Osteoblast (primary cell): ENCODE results near the gene CCBE1. TPM values are rescaled to one million over a fixed set of nuclear protein-coding genes. Genes with fewer than 3 reads are reported as not detected.

ENCODE experiments used
- DNase-seq: peaks from one replicate; pipeline ENCODE4 v3.0.0; 2011; ENCODE audit warnings: low spot score, mixed read lengths; ENCODE audit not compliant: insufficient read length; ENCODE audit errors: missing footprints
- H2AFZ ChIP-seq: 2 replicates; pipeline ENCODE4 v1.6.0; 2011; ENCODE audit warnings: mild to moderate bottlenecking, low read length
- H3K27ac ChIP-seq: 2 replicates; pipeline ENCODE4 v1.5.1; 2011; ENCODE audit warnings: mild to moderate bottlenecking, low read depth, low read length, moderate library complexity
- H3K27me3 ChIP-seq: 2 replicates; pipeline ENCODE4 v1.6.0; 2012; ENCODE audit warnings: mild to moderate bottlenecking, control low read depth, inconsistent platforms, low read length, moderate library complexity; ENCODE audit not compliant: insufficient read depth
- H3K36me3 ChIP-seq: 2 replicates; pipeline ENCODE4 v1.5.1; 2011; ENCODE audit warnings: mild to moderate bottlenecking, low read length, control low read depth, moderate library complexity; ENCODE audit not compliant: insufficient read depth
- H3K4me1 ChIP-seq: 2 replicates; pipeline ENCODE4 v1.5.1; 2011; ENCODE audit warnings: mild to moderate bottlenecking, low read length, control low read depth, moderate library complexity; ENCODE audit not compliant: insufficient read depth
- H3K4me2 ChIP-seq: 2 replicates; pipeline ENCODE4 v1.6.0; 2011; ENCODE audit warnings: mild to moderate bottlenecking, low read length; ENCODE audit not compliant: insufficient read depth
- H3K4me3 ChIP-seq: fragments of 200-600 bp; sonication (generic); 3 replicates; pipeline ENCODE4 v1.5.1; 2012; ENCODE audit warnings: mild to moderate bottlenecking, low read length, inconsistent platforms; ENCODE audit not compliant: insufficient read depth
- H3K79me2 ChIP-seq: 2 replicates; pipeline ENCODE4 v1.6.0; 2012; ENCODE audit warnings: mild to moderate bottlenecking, low read length, control low read depth, inconsistent platforms; ENCODE audit not compliant: insufficient read depth
- H3K9me3 ChIP-seq: 2 replicates; pipeline ENCODE4 v1.5.1; 2011; ENCODE audit warnings: low read depth, low read length, control low read depth
- H4K20me1 ChIP-seq: 2 replicates; pipeline ENCODE4 v1.6.0; 2012; ENCODE audit warnings: mild to moderate bottlenecking, low read length, control low read depth; ENCODE audit not compliant: insufficient read depth
- total RNA-seq: library from RNA; depleted of rRNA; stranded (reverse); fragments of >200 nt; gene quantifications from 2 replicates; pipeline ENCODE4 v1.2.3, GENCODE V29; 2012
- TF ChIP-seq, protein P1 (sequence below): IDR thresholded peaks from 2 replicates; pipeline ENCODE4 v1.5.1; 2011; ENCODE audit warnings: mild to moderate bottlenecking, low read depth, low read length, moderate library complexity; ENCODE audit errors: extremely low read depth

The CCBE1 gene
- total RNA-seq, 1 donor, result 51.4 TPM

GRCh38 chr18:59455728-59456276 lies 241.4 kb downstream of the CCBE1 start:
- DNase-seq, result no peak
- Histone ChIP-seq H3K27me3 (no peaks in the 10 kb centered on the region), H2AFZ (no peak overlapping the region), H3K4me2 (no peak overlapping the region), H3K9me3 (no peaks in the 10 kb centered on the region), H3K4me1 (peaks cover 5% of the 10 kb centered on the region), H4K20me1 (no peaks in the 10 kb centered on the region), H3K36me3 (peaks cover 24% of the 10 kb centered on the region), H3K27ac (no peak overlapping the region), H3K4me3 (no peak overlapping the region), H3K79me2 (no peaks in the 10 kb centered on the region)
- TF ChIP-seq, protein P1, sequence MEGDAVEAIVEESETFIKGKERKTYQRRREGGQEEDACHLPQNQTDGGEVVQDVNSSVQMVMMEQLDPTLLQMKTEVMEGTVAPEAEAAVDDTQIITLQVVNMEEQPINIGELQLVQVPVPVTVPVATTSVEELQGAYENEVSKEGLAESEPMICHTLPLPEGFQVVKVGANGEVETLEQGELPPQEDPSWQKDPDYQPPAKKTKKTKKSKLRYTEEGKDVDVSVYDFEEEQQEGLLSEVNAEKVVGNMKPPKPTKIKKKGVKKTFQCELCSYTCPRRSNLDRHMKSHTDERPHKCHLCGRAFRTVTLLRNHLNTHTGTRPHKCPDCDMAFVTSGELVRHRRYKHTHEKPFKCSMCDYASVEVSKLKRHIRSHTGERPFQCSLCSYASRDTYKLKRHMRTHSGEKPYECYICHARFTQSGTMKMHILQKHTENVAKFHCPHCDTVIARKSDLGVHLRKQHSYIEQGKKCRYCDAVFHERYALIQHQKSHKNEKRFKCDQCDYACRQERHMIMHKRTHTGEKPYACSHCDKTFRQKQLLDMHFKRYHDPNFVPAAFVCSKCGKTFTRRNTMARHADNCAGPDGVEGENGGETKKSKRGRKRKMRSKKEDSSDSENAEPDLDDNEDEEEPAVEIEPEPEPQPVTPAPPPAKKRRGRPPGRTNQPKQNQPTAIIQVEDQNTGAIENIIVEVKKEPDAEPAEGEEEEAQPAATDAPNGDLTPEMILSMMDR, result no peak

GRCh38 chr18:59454909-59455727 lies 242.1 kb downstream of the CCBE1 start:
- TF ChIP-seq, protein P1, result no peak
- Histone ChIP-seq H4K20me1 (no peaks in the 10 kb centered on the region), H3K79me2 (no peaks in the 10 kb centered on the region), H3K4me2 (no peak overlapping the region), H2AFZ (no peak overlapping the region), H3K4me3 (no peak overlapping the region), H3K9me3 (no peaks in the 10 kb centered on the region), H3K36me3 (peaks cover 24% of the 10 kb centered on the region), H3K27ac (no peak overlapping the region), H3K27me3 (no peaks in the 10 kb centered on the region), H3K4me1 (peaks cover 5% of the 10 kb centered on the region)
- no peak for DNase-seq

DNA sequence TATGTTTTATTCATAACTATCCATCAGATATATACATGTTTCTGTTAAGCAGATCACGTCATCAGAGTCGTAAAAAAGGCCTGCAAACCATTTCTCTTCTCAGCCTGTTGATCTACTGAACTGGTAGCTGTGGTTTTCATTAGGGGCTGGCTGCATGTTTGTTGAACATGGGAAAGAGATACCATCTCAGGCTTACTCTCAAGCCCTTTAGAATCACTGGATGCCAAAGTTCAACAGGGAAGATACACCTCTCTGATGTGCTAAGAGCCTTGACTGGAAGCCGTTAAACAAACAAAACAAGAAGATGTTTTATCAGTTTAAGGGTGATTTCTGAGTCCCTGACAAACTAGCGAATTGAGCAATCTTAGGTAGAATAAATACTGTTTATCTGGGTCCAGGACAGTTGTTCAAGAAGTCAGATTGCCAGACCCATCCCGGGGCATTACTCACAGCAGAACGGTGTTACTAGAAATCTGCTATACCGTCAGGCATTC lies 243.7 kb downstream of the CCBE1 start:
- no peaks in the 10 kb centered on the region for H3K27me3 ChIP-seq
- peaks cover 19% of the 10 kb centered on the region for H3K36me3 ChIP-seq
- no peaks in the 10 kb centered on the region for H3K79me2 ChIP-seq
- TF ChIP-seq, protein P1, result no peak
- peaks cover 5% of the 10 kb centered on the region for H4K20me1 ChIP-seq
- no peak overlapping the region for H3K27ac ChIP-seq
- H3K4me2 ChIP-seq, result no peak overlapping the region
- H3K4me3 ChIP-seq, result no peak overlapping the region
- H2AFZ ChIP-seq, result no peak overlapping the region
- no peaks in the 10 kb centered on the region for H3K9me3 ChIP-seq
- no peak for DNase-seq
- peaks cover 4% of the 10 kb centered on the region for H3K4me1 ChIP-seq

GRCh38 chr18:59451963-59452362 lies 245.3 kb downstream of the CCBE1 start:
- Histone ChIP-seq H3K27ac (no peak overlapping the region), H3K9me3 (no peaks in the 10 kb centered on the region), H3K4me2 (no peak overlapping the region), H2AFZ (no peak overlapping the region), H3K36me3 (peaks cover 8% of the 10 kb centered on the region), H3K27me3 (no peaks in the 10 kb centered on the region), H4K20me1 (peaks cover 8% of the 10 kb centered on the region), H3K4me1 (peaks cover 7% of the 10 kb centered on the region), H3K79me2 (no peaks in the 10 kb centered on the region), H3K4me3 (no peak overlapping the region)
- no peak for DNase-seq
- TF ChIP-seq, protein P1, result no peak
